HepG2 (cell line): ENCODE data around the gene PTPRB. TPM values are rescaled to one million over a fixed set of nuclear protein-coding genes. Genes with fewer than 3 reads are reported as not detected.
A peak's percentile ranks its signal among the peaks of the same experiment; 100 is the strongest.

ENCODE experiments used
- ATAD3A ChIP-seq: sonication (generic); formaldehyde crosslinking; IDR thresholded peaks from 2 replicates; pipeline ENCODE4 v1.4.0; 2020; ENCODE audit warnings: missing genetic modification reagents
- CEBPB ChIP-seq: IDR thresholded peaks from 2 replicates; pipeline ENCODE4 v1.6.1; 2011; ENCODE audit warnings: low read depth, low read length, improper control_type of control experiment, borderline replicate concordance
- CREB1 ChIP-seq, 2 experiments: fragments of 450-650 bp in 1 of 2; IDR thresholded peaks; 2 replicates each; pipeline ENCODE4 v1.6.1; 2016 to 2017; ENCODE audit warnings: control low read depth in 1 of 2, mild to moderate bottlenecking in 1 of 2, missing compliant biosample characterization in 1 of 2, missing genetic modification characterization in 1 of 2
- FOSL2 ChIP-seq: sonication (generic); formaldehyde crosslinking; IDR thresholded peaks from 2 replicates; pipeline ENCODE4 v1.4.0; 2020; ENCODE audit warnings: missing genetic modification reagents
- FOXA3 ChIP-seq: IDR thresholded peaks from 2 replicates; pipeline ENCODE4 v1.6.1; 2016; ENCODE audit warnings: missing genetic modification reagents, missing compliant biosample characterization
- KDM5B ChIP-seq: sonication (generic); formaldehyde crosslinking; IDR thresholded peaks from 2 replicates; pipeline ENCODE4 v1.4.0; 2020; ENCODE audit warnings: missing genetic modification reagents, mild to moderate bottlenecking, borderline replicate concordance
- ZNF274 ChIP-seq: sonication (generic); formaldehyde crosslinking; IDR thresholded peaks from 2 replicates; pipeline ENCODE4 v1.5.1; 2020; ENCODE audit warnings: mild to moderate bottlenecking, missing genetic modification reagents
- ZNF484 ChIP-seq: sonication (generic); formaldehyde crosslinking; IDR thresholded peaks from 2 replicates; pipeline ENCODE4 v1.5.1; 2020; ENCODE audit warnings: mild to moderate bottlenecking, low read depth, missing genetic modification reagents, borderline replicate concordance
- polyA plus RNA-seq, 8 experiments: library from polyadenylated mRNA; depleted of rRNA in 3 of 8; stranded (reverse) in 7 of 8; unstranded in 1 of 8; fragments of >200 nt; fragmentation: Illumina TruSeq in 4 of 8; extraction: Trizol in 4 of 8; gene quantifications; 2 replicates each; pipeline versions ENCODE4 v1.2.1 to v1.2.3, GENCODE V29; 2011 to 2016; ENCODE audit warnings: low read depth in 4 of 8, missing spikeins in 1 of 8, mixed read lengths in 1 of 8; ENCODE audit not compliant: insufficient read depth in 1 of 8
- total RNA-seq, 5 experiments: library from RNA; depleted of rRNA; stranded (reverse); fragments of >200 nt; fragmentation: Illumina TruSeq; extraction: Trizol; gene quantifications; 2 replicates each; pipeline ENCODE4 v1.2.3, GENCODE V29; 2016; ENCODE audit warnings: low read depth in 1 of 5
- TF ChIP-seq, protein P1 (sequence below), 2 experiments: fragments of 450-650 bp in 1 of 2; sonication (generic) in 1 of 2; formaldehyde crosslinking; IDR thresholded peaks; 2 replicates each; pipeline versions ENCODE4 v1.5.0 to v1.8.0; 2020 to 2022; ENCODE audit warnings: mild to moderate bottlenecking in 1 of 2, missing genetic modification reagents in 1 of 2
- TF ChIP-seq, protein P2 (sequence below): sonication (generic); formaldehyde crosslinking; IDR thresholded peaks from 2 replicates; pipeline ENCODE4 v1.9.0; 2021; ENCODE audit warnings: missing genetic modification reagents, borderline replicate concordance
- TF ChIP-seq, protein P3 (sequence below): IDR thresholded peaks from 2 replicates; pipeline ENCODE4 v1.4.0; 2020; ENCODE audit warnings: mild to moderate bottlenecking, missing genetic modification reagents

Gene PTPRB
- total and polyA plus RNA-seq, 2 of the 13 experiments (the other 11 are each of a cell fraction or from before 2014, with no cell fraction given) = 0.02 to 0.07 TPM

DNA sequence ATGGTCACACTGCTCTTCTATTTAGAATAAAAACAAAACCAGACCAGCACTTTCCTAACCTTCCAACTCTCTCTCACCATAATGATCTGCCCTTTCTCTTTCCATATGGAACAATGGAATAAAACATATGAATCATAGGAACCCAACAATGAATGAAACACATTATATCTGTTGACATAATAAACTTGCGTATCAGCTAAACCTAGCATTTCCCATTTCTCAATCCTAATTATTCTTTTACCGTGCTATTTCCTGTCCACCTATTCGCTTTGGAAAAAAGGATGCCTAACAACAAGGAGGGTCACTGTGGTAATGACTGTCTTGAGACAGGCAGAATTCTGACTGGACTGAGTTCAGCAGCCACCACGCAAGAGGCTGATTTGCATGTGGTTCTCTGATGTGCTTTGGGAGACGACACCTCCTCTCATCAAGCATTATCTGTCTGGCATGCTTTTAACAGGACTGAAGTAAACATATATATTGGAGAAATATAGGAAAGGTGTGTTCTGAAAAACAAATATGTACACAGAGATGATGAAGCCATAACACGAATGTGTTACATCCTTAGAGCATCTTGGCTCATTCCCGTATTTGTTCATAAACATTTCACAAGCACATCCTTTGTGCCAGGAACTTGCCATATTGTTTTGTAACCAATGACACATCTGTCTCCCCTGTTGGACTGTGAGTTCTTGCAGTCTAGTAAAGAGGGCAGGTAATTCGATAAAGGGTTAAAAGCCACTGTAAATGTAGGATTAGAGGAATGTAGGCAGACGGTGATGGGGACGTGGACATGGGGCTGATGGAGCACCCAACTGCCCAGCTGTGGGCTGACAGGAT, 87.7 kb downstream of the PTPRB start (continued):
- TF ChIP-seq ZNF484 (CRISPR knock-in tag) (no peak), CREB1 (IDR thresholded peaks at IDR 0.05) (no peak), CREB1 (CRISPR knock-in tag; IDR thresholded peaks at IDR 0.05) (no peak), KDM5B (no peak), ATAD3A (no peak), FOSL2 (peak; percentile 85), CEBPB (peak; percentile 60; the same call in 1 of the 2 replicates), FOXA3 (CRISPR knock-in tag) (peak; percentile 53; the same call in 1 of the 2 replicates), ZNF274 (no peak)
- TF ChIP-seq, protein P1, sequence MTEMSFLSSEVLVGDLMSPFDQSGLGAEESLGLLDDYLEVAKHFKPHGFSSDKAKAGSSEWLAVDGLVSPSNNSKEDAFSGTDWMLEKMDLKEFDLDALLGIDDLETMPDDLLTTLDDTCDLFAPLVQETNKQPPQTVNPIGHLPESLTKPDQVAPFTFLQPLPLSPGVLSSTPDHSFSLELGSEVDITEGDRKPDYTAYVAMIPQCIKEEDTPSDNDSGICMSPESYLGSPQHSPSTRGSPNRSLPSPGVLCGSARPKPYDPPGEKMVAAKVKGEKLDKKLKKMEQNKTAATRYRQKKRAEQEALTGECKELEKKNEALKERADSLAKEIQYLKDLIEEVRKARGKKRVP (CRISPR knock-in tag; IDR thresholded peaks at IDR 0.05) = peak in 1 of 2 experiments; percentile 75; a peak in 2 of 4 replicates
- TF ChIP-seq, protein P2, sequence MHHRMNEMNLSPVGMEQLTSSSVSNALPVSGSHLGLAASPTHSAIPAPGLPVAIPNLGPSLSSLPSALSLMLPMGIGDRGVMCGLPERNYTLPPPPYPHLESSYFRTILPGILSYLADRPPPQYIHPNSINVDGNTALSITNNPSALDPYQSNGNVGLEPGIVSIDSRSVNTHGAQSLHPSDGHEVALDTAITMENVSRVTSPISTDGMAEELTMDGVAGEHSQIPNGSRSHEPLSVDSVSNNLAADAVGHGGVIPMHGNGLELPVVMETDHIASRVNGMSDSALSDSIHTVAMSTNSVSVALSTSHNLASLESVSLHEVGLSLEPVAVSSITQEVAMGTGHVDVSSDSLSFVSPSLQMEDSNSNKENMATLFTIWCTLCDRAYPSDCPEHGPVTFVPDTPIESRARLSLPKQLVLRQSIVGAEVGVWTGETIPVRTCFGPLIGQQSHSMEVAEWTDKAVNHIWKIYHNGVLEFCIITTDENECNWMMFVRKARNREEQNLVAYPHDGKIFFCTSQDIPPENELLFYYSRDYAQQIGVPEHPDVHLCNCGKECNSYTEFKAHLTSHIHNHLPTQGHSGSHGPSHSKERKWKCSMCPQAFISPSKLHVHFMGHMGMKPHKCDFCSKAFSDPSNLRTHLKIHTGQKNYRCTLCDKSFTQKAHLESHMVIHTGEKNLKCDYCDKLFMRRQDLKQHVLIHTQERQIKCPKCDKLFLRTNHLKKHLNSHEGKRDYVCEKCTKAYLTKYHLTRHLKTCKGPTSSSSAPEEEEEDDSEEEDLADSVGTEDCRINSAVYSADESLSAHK (CRISPR knock-in tag) = no peak
- TF ChIP-seq, protein P3, sequence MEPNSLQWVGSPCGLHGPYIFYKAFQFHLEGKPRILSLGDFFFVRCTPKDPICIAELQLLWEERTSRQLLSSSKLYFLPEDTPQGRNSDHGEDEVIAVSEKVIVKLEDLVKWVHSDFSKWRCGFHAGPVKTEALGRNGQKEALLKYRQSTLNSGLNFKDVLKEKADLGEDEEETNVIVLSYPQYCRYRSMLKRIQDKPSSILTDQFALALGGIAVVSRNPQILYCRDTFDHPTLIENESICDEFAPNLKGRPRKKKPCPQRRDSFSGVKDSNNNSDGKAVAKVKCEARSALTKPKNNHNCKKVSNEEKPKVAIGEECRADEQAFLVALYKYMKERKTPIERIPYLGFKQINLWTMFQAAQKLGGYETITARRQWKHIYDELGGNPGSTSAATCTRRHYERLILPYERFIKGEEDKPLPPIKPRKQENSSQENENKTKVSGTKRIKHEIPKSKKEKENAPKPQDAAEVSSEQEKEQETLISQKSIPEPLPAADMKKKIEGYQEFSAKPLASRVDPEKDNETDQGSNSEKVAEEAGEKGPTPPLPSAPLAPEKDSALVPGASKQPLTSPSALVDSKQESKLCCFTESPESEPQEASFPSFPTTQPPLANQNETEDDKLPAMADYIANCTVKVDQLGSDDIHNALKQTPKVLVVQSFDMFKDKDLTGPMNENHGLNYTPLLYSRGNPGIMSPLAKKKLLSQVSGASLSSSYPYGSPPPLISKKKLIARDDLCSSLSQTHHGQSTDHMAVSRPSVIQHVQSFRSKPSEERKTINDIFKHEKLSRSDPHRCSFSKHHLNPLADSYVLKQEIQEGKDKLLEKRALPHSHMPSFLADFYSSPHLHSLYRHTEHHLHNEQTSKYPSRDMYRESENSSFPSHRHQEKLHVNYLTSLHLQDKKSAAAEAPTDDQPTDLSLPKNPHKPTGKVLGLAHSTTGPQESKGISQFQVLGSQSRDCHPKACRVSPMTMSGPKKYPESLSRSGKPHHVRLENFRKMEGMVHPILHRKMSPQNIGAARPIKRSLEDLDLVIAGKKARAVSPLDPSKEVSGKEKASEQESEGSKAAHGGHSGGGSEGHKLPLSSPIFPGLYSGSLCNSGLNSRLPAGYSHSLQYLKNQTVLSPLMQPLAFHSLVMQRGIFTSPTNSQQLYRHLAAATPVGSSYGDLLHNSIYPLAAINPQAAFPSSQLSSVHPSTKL = peak; percentile 59
